HepG2 (cell line): ENCODE data around the gene BBIP1. TPM values are rescaled to one million over a fixed set of nuclear protein-coding genes. Genes with fewer than 3 reads are reported as not detected.

Experiments
- EP300 ChIP-seq, 3 experiments: sonication (generic) in 1 of 3; formaldehyde crosslinking in 1 of 3; IDR thresholded peaks; 2 replicates each; pipeline versions ENCODE4 v1.5.1 to v1.6.1; 2011 to 2020; ENCODE audit warnings: low read depth in 2 of 3, low read length in 2 of 3, borderline replicate concordance in 1 of 3, improper control_type of control experiment in 1 of 3, mild to moderate bottlenecking in 1 of 3, missing genetic modification reagents in 1 of 3, moderate library complexity in 1 of 3
- GATA4 ChIP-seq: sonication (generic); IDR thresholded peaks from 2 replicates; pipeline ENCODE4 v1.6.1; 2016; ENCODE audit warnings: antibody characterized with exemption, low read depth, borderline replicate concordance
- GLI4 ChIP-seq: sonication (generic); formaldehyde crosslinking; IDR thresholded peaks from 2 replicates; pipeline ENCODE4 v1.5.1; 2020; ENCODE audit warnings: missing genetic modification reagents, mild to moderate bottlenecking, moderate library complexity, borderline replicate concordance
- KDM3A ChIP-seq: IDR thresholded peaks from 2 replicates; pipeline ENCODE4 v1.6.1; 2018; ENCODE audit warnings: low read depth, missing compliant biosample characterization
- KDM5B ChIP-seq: sonication (generic); formaldehyde crosslinking; IDR thresholded peaks from 2 replicates; pipeline ENCODE4 v1.4.0; 2020; ENCODE audit warnings: missing genetic modification reagents, mild to moderate bottlenecking, borderline replicate concordance
- KLF6 ChIP-seq: IDR thresholded peaks from 2 replicates; pipeline ENCODE4 v1.8.0; 2016; ENCODE audit warnings: missing biosample characterization, missing genetic modification reagents
- MAZ ChIP-seq, 2 experiments: sonication (generic) in 1 of 2; formaldehyde crosslinking in 1 of 2; IDR thresholded peaks; 2 replicates each; pipeline versions ENCODE4 v1.5.0 to v1.6.1; 2012 to 2020; ENCODE audit warnings: low read depth in 2 of 2, mild to moderate bottlenecking in 2 of 2, borderline replicate concordance in 1 of 2, improper control_type of control experiment in 1 of 2, low read length in 1 of 2, missing genetic modification reagents in 1 of 2, moderate library complexity in 1 of 2
- RFX5 ChIP-seq: IDR thresholded peaks from 2 replicates; pipeline ENCODE4 v1.6.1; 2011; ENCODE audit warnings: low read depth, low read length, improper control_type of control experiment
- XRCC5 ChIP-seq: fragments of 200-400 bp; formaldehyde crosslinking; optimal IDR thresholded peaks from 2 replicates; pipeline ENCODE3; 2017; ENCODE audit warnings: mild to moderate bottlenecking, low read length
- ZFY ChIP-seq: sonication (generic); formaldehyde crosslinking; IDR thresholded peaks from 2 replicates; pipeline ENCODE4 v1.4.0; 2020; ENCODE audit warnings: missing genetic modification reagents
- ZMYM2 ChIP-seq: sonication (generic); formaldehyde crosslinking; IDR thresholded peaks from 2 replicates; pipeline ENCODE4 v1.8.0; 2022; ENCODE audit warnings: mild to moderate bottlenecking, missing genetic modification reagents
- ZNF160 ChIP-seq: sonication (generic); formaldehyde crosslinking; IDR thresholded peaks from 2 replicates; pipeline ENCODE4 v1.8.0; 2022; ENCODE audit warnings: mild to moderate bottlenecking, inconsistent platforms, missing genetic modification reagents
- ZNF552 ChIP-seq: sonication (generic); formaldehyde crosslinking; IDR thresholded peaks from 2 replicates; pipeline ENCODE4 v1.9.0; 2022; ENCODE audit warnings: missing genetic modification reagents, mild to moderate bottlenecking, borderline replicate concordance
- ZNF557 ChIP-seq: sonication (generic); formaldehyde crosslinking; IDR thresholded peaks from 2 replicates; pipeline ENCODE4 v1.4.0; 2020; ENCODE audit warnings: missing genetic modification reagents
- ZNF749 ChIP-seq: sonication (generic); formaldehyde crosslinking; IDR thresholded peaks from 2 replicates; pipeline ENCODE4 v1.8.0; 2022; ENCODE audit warnings: mild to moderate bottlenecking, missing genetic modification reagents, moderate library complexity, borderline replicate concordance
- polyA plus RNA-seq, 8 experiments: library from polyadenylated mRNA; depleted of rRNA in 3 of 8; stranded (reverse) in 7 of 8; unstranded in 1 of 8; fragments of >200 nt; fragmentation: Illumina TruSeq in 4 of 8; extraction: Trizol in 4 of 8; gene quantifications; 2 replicates each; pipeline versions ENCODE4 v1.2.1 to v1.2.3, GENCODE V29; 2011 to 2016; ENCODE audit warnings: low read depth in 4 of 8, missing spikeins in 1 of 8, mixed read lengths in 1 of 8; ENCODE audit not compliant: insufficient read depth in 1 of 8
- total RNA-seq, 5 experiments: library from RNA; depleted of rRNA; stranded (reverse); fragments of >200 nt; fragmentation: Illumina TruSeq; extraction: Trizol; gene quantifications; 2 replicates each; pipeline ENCODE4 v1.2.3, GENCODE V29; 2016; ENCODE audit warnings: low read depth in 1 of 5
- TF ChIP-seq, protein P1 (sequence below): sonication (generic); formaldehyde crosslinking; IDR thresholded peaks from 2 replicates; pipeline ENCODE4 v1.9.0; 2021; ENCODE audit warnings: missing genetic modification reagents, borderline replicate concordance
- TF ChIP-seq, protein P2 (sequence below): sonication (generic); formaldehyde crosslinking; IDR thresholded peaks from 2 replicates; pipeline ENCODE4 v1.4.0; 2020; ENCODE audit warnings: missing genetic modification reagents
- TF ChIP-seq, protein P3 (sequence below): sonication (generic); formaldehyde crosslinking; IDR thresholded peaks from 2 replicates; pipeline ENCODE4 v1.5.0; 2020; ENCODE audit warnings: mild to moderate bottlenecking, missing genetic modification reagents
- TF ChIP-seq, protein P4 (sequence below): sonication (generic); IDR thresholded peaks from 2 replicates; pipeline ENCODE4 v1.6.1; 2016; ENCODE audit warnings: low read depth, borderline replicate concordance
- TF ChIP-seq, protein P5 (sequence below): fragments of 450-650 bp; IDR thresholded peaks from 2 replicates; pipeline ENCODE4 v1.6.1; 2017; ENCODE audit warnings: mild to moderate bottlenecking

Gene BBIP1
- total and polyA plus RNA-seq, 2 of the 13 experiments (the other 11 are each of a cell fraction or from before 2014, with no cell fraction given), result 18.3 to 24.1 TPM

DNA sequence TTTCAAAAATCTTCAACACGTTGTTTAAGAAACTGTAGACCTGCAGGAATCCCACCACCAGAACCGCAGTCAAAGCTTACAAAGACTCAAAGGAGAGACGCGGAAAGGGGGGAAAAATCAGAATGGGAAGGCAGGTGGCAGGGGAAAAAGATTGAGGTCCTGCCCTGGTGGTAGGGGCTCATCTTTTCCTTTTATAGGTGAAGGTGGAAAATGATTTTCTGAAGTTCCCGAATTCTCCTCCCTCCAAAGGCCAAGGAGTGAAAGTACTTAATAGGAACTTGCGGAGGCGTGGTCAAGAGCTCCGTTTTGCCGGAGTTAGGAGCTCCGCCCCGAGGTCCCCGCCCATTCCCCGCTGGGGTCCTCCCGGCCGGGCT, 724 bp downstream of the BBIP1 start (continued):
- TF ChIP-seq, protein P1, sequence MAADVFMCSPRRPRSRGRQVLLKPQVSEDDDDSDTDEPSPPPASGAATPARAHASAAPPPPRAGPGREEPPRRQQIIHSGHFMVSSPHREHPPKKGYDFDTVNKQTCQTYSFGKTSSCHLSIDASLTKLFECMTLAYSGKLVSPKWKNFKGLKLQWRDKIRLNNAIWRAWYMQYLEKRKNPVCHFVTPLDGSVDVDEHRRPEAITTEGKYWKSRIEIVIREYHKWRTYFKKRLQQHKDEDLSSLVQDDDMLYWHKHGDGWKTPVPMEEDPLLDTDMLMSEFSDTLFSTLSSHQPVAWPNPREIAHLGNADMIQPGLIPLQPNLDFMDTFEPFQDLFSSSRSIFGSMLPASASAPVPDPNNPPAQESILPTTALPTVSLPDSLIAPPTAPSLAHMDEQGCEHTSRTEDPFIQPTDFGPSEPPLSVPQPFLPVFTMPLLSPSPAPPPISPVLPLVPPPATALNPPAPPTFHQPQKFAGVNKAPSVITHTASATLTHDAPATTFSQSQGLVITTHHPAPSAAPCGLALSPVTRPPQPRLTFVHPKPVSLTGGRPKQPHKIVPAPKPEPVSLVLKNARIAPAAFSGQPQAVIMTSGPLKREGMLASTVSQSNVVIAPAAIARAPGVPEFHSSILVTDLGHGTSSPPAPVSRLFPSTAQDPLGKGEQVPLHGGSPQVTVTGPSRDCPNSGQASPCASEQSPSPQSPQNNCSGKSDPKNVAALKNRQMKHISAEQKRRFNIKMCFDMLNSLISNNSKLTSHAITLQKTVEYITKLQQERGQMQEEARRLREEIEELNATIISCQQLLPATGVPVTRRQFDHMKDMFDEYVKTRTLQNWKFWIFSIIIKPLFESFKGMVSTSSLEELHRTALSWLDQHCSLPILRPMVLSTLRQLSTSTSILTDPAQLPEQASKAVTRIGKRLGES, result no peak
- TF ChIP-seq ZMYM2 (CRISPR knock-in tag) (no peak), ZNF557 (no peak), EP300 (IDR thresholded peaks at IDR 0.05; ENCODE audit: low read depth in 2 of 2, low read length in 2 of 2) (no peak), EP300 (CRISPR knock-in tag; IDR thresholded peaks at IDR 0.05; ENCODE audit: borderline replicate concordance) (no peak), GATA4 (0 out of 2 replicates have a peak, but pooled peaks have one; percentile 15), KLF6 (CRISPR knock-in tag) (no peak), ZNF749 (CRISPR knock-in tag) (no peak), RFX5 (no peak), ZNF160 (no peak), KDM5B (CRISPR knock-in tag) (no peak), MAZ (IDR thresholded peaks at IDR 0.05; ENCODE audit: borderline replicate concordance, low read depth, low read length) (no peak), MAZ (CRISPR knock-in tag; IDR thresholded peaks at IDR 0.05; ENCODE audit: low read depth) (no peak), KDM3A (no peak), ZFY (CRISPR knock-in tag) (no peak), ZNF552 (no peak), XRCC5 (peak; percentile 17), GLI4 (no peak)
- TF ChIP-seq, protein P2, sequence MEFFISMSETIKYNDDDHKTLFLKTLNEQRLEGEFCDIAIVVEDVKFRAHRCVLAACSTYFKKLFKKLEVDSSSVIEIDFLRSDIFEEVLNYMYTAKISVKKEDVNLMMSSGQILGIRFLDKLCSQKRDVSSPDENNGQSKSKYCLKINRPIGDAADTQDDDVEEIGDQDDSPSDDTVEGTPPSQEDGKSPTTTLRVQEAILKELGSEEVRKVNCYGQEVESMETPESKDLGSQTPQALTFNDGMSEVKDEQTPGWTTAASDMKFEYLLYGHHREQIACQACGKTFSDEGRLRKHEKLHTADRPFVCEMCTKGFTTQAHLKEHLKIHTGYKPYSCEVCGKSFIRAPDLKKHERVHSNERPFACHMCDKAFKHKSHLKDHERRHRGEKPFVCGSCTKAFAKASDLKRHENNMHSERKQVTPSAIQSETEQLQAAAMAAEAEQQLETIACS, result no peak
- TF ChIP-seq, protein P3, sequence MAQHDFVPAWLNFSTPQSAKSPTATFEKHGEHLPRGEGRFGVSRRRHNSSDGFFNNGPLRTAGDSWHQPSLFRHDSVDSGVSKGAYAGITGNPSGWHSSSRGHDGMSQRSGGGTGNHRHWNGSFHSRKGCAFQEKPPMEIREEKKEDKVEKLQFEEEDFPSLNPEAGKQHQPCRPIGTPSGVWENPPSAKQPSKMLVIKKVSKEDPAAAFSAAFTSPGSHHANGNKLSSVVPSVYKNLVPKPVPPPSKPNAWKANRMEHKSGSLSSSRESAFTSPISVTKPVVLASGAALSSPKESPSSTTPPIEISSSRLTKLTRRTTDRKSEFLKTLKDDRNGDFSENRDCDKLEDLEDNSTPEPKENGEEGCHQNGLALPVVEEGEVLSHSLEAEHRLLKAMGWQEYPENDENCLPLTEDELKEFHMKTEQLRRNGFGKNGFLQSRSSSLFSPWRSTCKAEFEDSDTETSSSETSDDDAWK, result no peak
- TF ChIP-seq, protein P4, sequence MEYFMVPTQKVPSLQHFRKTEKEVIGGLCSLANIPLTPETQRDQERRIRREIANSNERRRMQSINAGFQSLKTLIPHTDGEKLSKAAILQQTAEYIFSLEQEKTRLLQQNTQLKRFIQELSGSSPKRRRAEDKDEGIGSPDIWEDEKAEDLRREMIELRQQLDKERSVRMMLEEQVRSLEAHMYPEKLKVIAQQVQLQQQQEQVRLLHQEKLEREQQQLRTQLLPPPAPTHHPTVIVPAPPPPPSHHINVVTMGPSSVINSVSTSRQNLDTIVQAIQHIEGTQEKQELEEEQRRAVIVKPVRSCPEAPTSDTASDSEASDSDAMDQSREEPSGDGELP, result no peak
- TF ChIP-seq, protein P5, sequence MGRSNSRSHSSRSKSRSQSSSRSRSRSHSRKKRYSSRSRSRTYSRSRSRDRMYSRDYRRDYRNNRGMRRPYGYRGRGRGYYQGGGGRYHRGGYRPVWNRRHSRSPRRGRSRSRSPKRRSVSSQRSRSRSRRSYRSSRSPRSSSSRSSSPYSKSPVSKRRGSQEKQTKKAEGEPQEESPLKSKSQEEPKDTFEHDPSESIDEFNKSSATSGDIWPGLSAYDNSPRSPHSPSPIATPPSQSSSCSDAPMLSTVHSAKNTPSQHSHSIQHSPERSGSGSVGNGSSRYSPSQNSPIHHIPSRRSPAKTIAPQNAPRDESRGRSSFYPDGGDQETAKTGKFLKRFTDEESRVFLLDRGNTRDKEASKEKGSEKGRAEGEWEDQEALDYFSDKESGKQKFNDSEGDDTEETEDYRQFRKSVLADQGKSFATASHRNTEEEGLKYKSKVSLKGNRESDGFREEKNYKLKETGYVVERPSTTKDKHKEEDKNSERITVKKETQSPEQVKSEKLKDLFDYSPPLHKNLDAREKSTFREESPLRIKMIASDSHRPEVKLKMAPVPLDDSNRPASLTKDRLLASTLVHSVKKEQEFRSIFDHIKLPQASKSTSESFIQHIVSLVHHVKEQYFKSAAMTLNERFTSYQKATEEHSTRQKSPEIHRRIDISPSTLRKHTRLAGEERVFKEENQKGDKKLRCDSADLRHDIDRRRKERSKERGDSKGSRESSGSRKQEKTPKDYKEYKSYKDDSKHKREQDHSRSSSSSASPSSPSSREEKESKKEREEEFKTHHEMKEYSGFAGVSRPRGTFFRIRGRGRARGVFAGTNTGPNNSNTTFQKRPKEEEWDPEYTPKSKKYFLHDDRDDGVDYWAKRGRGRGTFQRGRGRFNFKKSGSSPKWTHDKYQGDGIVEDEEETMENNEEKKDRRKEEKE, result no peak
